WTC11 (cell line): ENCODE data around the gene CTIF. TPM values are rescaled to one million over a fixed set of nuclear protein-coding genes. Genes with fewer than 3 reads are reported as not detected.
A peak's percentile ranks its signal among the peaks of the same experiment; 100 is the strongest.

ENCODE experiments used
- ATF2 ChIP-seq: sonication (generic); formaldehyde crosslinking; IDR thresholded peaks from 2 replicates; pipeline ENCODE4 v1.8.1; 2022; ENCODE audit warnings: low read depth, missing genetic modification reagents, borderline replicate concordance
- FOXJ3 ChIP-seq: sonication (generic); formaldehyde crosslinking; IDR thresholded peaks from 2 replicates; pipeline ENCODE4 v1.9.0; 2021; ENCODE audit warnings: missing genetic modification reagents, mild to moderate bottlenecking, borderline replicate concordance
- FOXK1 ChIP-seq: sonication (generic); formaldehyde crosslinking; IDR thresholded peaks from 2 replicates; pipeline ENCODE4 v1.8.0; 2022; ENCODE audit warnings: mild to moderate bottlenecking, moderate library complexity, missing genetic modification reagents
- FOXP4 ChIP-seq: sonication (generic); formaldehyde crosslinking; IDR thresholded peaks from 2 replicates; pipeline ENCODE4 v1.8.0; 2022; ENCODE audit warnings: mild to moderate bottlenecking, missing genetic modification reagents
- GABPB1 ChIP-seq: sonication (generic); formaldehyde crosslinking; IDR thresholded peaks from 2 replicates; pipeline ENCODE4 v1.8.1; 2023; ENCODE audit warnings: mild to moderate bottlenecking, missing genetic modification reagents
- JUN ChIP-seq: sonication (generic); formaldehyde crosslinking; IDR thresholded peaks from 2 replicates; pipeline ENCODE4 v1.8.0; 2023; ENCODE audit warnings: mild to moderate bottlenecking, missing genetic modification reagents
- NFATC4 ChIP-seq: fragments of 250-450 bp; sonication (Bioruptor Pico); IDR thresholded peaks from 2 replicates; pipeline ENCODE4 v1.9.0; 2021; ENCODE audit warnings: mild to moderate bottlenecking
- RELA ChIP-seq: sonication (generic); formaldehyde crosslinking; IDR thresholded peaks from 2 replicates; pipeline ENCODE4 v1.8.1; 2022; ENCODE audit warnings: missing genetic modification reagents, mild to moderate bottlenecking, borderline replicate concordance
- SMAD4 ChIP-seq: sonication (generic); formaldehyde crosslinking; IDR thresholded peaks from 2 replicates; pipeline ENCODE4 v1.8.0; 2022; ENCODE audit warnings: mild to moderate bottlenecking, missing genetic modification reagents
- total RNA-seq: library from RNA; stranded (reverse); gene quantifications from 3 replicates; pipeline ENCODE4 v1.2.3, GENCODE V29; 2021
- TF ChIP-seq, protein P1 (sequence below): sonication (generic); formaldehyde crosslinking; IDR thresholded peaks from 2 replicates; pipeline ENCODE4 v1.8.0; 2022; ENCODE audit warnings: missing genetic modification reagents
- TF ChIP-seq, protein P2 (sequence below): sonication (generic); formaldehyde crosslinking; IDR thresholded peaks from 2 replicates; pipeline ENCODE4 v1.8.0; 2022; ENCODE audit warnings: mild to moderate bottlenecking, missing genetic modification reagents
- TF ChIP-seq, protein P3 (sequence below): sonication (generic); formaldehyde crosslinking; IDR thresholded peaks from 2 replicates; pipeline ENCODE4 v1.8.1; 2023; ENCODE audit warnings: mild to moderate bottlenecking, missing genetic modification reagents
- TF ChIP-seq, protein P4 (sequence below): fragments of 250-450 bp; sonication (Bioruptor Pico); IDR thresholded peaks from 2 replicates; pipeline ENCODE4 v1.9.0; 2021; ENCODE audit warnings: moderate library complexity, mild to moderate bottlenecking, inconsistent platforms, borderline replicate concordance
- TF ChIP-seq, protein P5 (sequence below): sonication (generic); formaldehyde crosslinking; conservative IDR thresholded peaks from 2 replicates; pipeline ENCODE4 v1.8.1; 2023; ENCODE audit warnings: mild to moderate bottlenecking, low read depth, missing genetic modification reagents, moderate library complexity

CTIF gene
- total RNA-seq, 1 experiment from 2014 or later: 28.5 TPM

GRCh38 chr18:48896875-48897511 is 358.2 kb downstream of the CTIF start (continued):
- TF ChIP-seq, protein P1, sequence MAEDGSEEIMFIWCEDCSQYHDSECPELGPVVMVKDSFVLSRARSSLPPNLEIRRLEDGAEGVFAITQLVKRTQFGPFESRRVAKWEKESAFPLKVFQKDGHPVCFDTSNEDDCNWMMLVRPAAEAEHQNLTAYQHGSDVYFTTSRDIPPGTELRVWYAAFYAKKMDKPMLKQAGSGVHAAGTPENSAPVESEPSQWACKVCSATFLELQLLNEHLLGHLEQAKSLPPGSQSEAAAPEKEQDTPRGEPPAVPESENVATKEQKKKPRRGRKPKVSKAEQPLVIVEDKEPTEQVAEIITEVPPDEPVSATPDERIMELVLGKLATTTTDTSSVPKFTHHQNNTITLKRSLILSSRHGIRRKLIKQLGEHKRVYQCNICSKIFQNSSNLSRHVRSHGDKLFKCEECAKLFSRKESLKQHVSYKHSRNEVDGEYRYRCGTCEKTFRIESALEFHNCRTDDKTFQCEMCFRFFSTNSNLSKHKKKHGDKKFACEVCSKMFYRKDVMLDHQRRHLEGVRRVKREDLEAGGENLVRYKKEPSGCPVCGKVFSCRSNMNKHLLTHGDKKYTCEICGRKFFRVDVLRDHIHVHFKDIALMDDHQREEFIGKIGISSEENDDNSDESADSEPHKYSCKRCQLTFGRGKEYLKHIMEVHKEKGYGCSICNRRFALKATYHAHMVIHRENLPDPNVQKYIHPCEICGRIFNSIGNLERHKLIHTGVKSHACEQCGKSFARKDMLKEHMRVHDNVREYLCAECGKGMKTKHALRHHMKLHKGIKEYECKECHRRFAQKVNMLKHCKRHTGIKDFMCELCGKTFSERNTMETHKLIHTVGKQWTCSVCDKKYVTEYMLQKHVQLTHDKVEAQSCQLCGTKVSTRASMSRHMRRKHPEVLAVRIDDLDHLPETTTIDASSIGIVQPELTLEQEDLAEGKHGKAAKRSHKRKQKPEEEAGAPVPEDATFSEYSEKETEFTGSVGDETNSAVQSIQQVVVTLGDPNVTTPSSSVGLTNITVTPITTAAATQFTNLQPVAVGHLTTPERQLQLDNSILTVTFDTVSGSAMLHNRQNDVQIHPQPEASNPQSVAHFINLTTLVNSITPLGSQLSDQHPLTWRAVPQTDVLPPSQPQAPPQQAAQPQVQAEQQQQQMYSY (CRISPR knock-in tag): no peak
- TF ChIP-seq, protein P2, sequence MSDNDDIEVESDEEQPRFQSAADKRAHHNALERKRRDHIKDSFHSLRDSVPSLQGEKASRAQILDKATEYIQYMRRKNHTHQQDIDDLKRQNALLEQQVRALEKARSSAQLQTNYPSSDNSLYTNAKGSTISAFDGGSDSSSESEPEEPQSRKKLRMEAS: no peak
- TF ChIP-seq SMAD4 (CRISPR knock-in tag) (no peak), RELA (CRISPR knock-in tag) (no peak), ATF2 (CRISPR knock-in tag) (no peak), FOXK1 (CRISPR knock-in tag) (no peak), GABPB1 (CRISPR knock-in tag) (peak; percentile 30; the same call in 1 of the 2 replicates), FOXP4 (no peak), NFATC4 (CRISPR knock-in tag) (no peak), JUN (CRISPR knock-in tag) (no peak), FOXJ3 (CRISPR knock-in tag) (no peak)
- TF ChIP-seq, protein P3, sequence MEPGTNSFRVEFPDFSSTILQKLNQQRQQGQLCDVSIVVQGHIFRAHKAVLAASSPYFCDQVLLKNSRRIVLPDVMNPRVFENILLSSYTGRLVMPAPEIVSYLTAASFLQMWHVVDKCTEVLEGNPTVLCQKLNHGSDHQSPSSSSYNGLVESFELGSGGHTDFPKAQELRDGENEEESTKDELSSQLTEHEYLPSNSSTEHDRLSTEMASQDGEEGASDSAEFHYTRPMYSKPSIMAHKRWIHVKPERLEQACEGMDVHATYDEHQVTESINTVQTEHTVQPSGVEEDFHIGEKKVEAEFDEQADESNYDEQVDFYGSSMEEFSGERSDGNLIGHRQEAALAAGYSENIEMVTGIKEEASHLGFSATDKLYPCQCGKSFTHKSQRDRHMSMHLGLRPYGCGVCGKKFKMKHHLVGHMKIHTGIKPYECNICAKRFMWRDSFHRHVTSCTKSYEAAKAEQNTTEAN (CRISPR knock-in tag): no peak
- TF ChIP-seq, protein P4, sequence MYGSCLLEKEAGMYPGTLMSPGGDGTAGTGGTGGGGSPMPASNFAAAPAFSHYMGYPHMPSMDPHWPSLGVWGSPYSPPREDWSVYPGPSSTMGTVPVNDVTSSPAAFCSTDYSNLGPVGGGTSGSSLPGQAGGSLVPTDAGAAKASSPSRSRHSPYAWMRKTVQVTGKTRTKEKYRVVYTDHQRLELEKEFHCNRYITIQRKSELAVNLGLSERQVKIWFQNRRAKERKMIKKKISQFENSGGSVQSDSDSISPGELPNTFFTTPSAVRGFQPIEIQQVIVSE: no peak
- TF ChIP-seq, protein P5, sequence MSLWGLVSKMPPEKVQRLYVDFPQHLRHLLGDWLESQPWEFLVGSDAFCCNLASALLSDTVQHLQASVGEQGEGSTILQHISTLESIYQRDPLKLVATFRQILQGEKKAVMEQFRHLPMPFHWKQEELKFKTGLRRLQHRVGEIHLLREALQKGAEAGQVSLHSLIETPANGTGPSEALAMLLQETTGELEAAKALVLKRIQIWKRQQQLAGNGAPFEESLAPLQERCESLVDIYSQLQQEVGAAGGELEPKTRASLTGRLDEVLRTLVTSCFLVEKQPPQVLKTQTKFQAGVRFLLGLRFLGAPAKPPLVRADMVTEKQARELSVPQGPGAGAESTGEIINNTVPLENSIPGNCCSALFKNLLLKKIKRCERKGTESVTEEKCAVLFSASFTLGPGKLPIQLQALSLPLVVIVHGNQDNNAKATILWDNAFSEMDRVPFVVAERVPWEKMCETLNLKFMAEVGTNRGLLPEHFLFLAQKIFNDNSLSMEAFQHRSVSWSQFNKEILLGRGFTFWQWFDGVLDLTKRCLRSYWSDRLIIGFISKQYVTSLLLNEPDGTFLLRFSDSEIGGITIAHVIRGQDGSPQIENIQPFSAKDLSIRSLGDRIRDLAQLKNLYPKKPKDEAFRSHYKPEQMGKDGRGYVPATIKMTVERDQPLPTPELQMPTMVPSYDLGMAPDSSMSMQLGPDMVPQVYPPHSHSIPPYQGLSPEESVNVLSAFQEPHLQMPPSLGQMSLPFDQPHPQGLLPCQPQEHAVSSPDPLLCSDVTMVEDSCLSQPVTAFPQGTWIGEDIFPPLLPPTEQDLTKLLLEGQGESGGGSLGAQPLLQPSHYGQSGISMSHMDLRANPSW (CRISPR knock-in tag): no peak
